GM06990 (cell line): ENCODE data around the gene ROCK1.

Source experiments
- DNase-seq: peaks from one replicate; pipeline ENCODE4 v3.0.0-alpha.2; 2011; ENCODE audit not compliant: insufficient read length; ENCODE audit errors: extremely low read depth
- H3K27me3 ChIP-seq: replicated peaks from 2 replicates; pipeline ENCODE4 v1.6.0; 2011; ENCODE audit warnings: low read length; ENCODE audit not compliant: control insufficient read depth, insufficient read depth
- H3K36me3 ChIP-seq: 2 replicates; pipeline ENCODE4 v1.5.1; 2011; ENCODE audit warnings: low read length; ENCODE audit not compliant: control insufficient read depth, insufficient read depth
- H3K4me3 ChIP-seq: replicated peaks from 2 replicates; pipeline ENCODE4 v1.5.1; 2011; ENCODE audit warnings: low read depth, mild to moderate bottlenecking, control low read depth, low read length
- CTCF ChIP-seq: IDR thresholded peaks from 2 replicates; pipeline ENCODE4 v1.5.1; 2011; ENCODE audit warnings: low read length, control low read depth, mild to moderate bottlenecking, inconsistent platforms; ENCODE audit not compliant: insufficient read depth, poor library complexity, severe bottlenecking

ROCK1 gene

GRCh38 chr18:21083017-21083416 lies 28.6 kb downstream of the ROCK1 start:
- Histone ChIP-seq H3K36me3 (no peaks in the 10 kb centered on the region), H3K4me3 (no peak overlapping the region), H3K27me3 (no peaks in the 10 kb centered on the region)
- TF ChIP-seq CTCF, result no peak
- no peak for DNase-seq

- Histone ChIP-seq H3K36me3 (no peaks in the 10 kb centered on the region), H3K27me3 (no peaks in the 10 kb centered on the region), H3K4me3 (no peak overlapping the region)
- DNase-seq, result no peak
- no peak for TF ChIP-seq CTCF
Measured at GRCh38 chr18:21081426-21081825, 30.2 kb downstream of the ROCK1 start.

GRCh38 chr18:21080576-21080975 lies 31.0 kb downstream of the ROCK1 start:
- TF ChIP-seq CTCF, result no peak
- Histone ChIP-seq H3K4me3 (no peak overlapping the region), H3K27me3 (no peaks in the 10 kb centered on the region), H3K36me3 (no peaks in the 10 kb centered on the region)
- DNase-seq, result no peak

GRCh38 chr18:21074336-21075323 lies 37.0 kb downstream of the ROCK1 start:
- no peak for DNase-seq

GRCh38 chr18:21073180-21073579 lies 38.4 kb downstream of the ROCK1 start:
- no peak overlapping the region for H3K4me3 ChIP-seq
- no peaks in the 10 kb centered on the region for H3K36me3 ChIP-seq
- no peaks in the 10 kb centered on the region for H3K27me3 ChIP-seq
- no peak for TF ChIP-seq CTCF
- no peak for DNase-seq

More at GRCh38 chr18:21074336-21075323, 37.0 kb downstream of the ROCK1 start:
- no peaks in the 10 kb centered on the region for H3K27me3 ChIP-seq
- no peaks in the 10 kb centered on the region for H3K36me3 ChIP-seq
- no peak overlapping the region for H3K4me3 ChIP-seq
- no peak for TF ChIP-seq CTCF
